GM19468 (cell line): ENCODE measurements around the gene BSG.
"Not testable (repeated sequence)": the region's sequence is repeated elsewhere in the genome, so short reads cannot be mapped to it uniquely, and the experiment has no call there.

Experiments used
- ATAC-seq: cut with Tn5 transposase; IDR thresholded peaks from one replicate; pipeline ENCODE4 v1.9.1; 2021; ENCODE audit warnings: mild to moderate bottlenecking, moderate library complexity, moderate number of reproducible peaks; ENCODE audit not compliant: unreplicated experiment; ENCODE audit errors: extremely low read depth

The BSG gene

GRCh38 chr19:584240-585001 lies 12.0 kb downstream of the BSG start:
- ATAC-seq = no peak

- ATAC-seq = not testable (repeated sequence)
These were observed 12.8 kb downstream of the BSG start for GRCh38 chr19:585146-585545.

GRCh38 chr19:585551-586110 lies 13.2 kb downstream of the BSG start:
- ATAC-seq = no peak

GRCh38 chr19:588093-588740 lies 15.8 kb downstream of the BSG start:
- no peak for ATAC-seq

- no peak for ATAC-seq
These were observed 16.6 kb downstream of the BSG start for GRCh38 chr19:588741-589692.

- ATAC-seq = no peak
These were observed 17.4 kb downstream of the BSG start, which contains the start of gene HCN2 for GRCh38 chr19:589693-590395. HCN2 (plus strand) TSS chr19:589881; CDS start chr19:589946, 65 bp downstream.

GRCh38 chr19:590396-590745 lies 18.0 kb downstream of the BSG start:
- ATAC-seq = no peak

- ATAC-seq = no peak
These were observed 18.3 kb downstream of the BSG start for GRCh38 chr19:590750-591098.

GRCh38 chr19:591099-591958 lies 18.9 kb downstream of the BSG start:
- ATAC-seq = no peak

GRCh38 chr19:592101-592500 lies 19.7 kb downstream of the BSG start:
- ATAC-seq = no peak

GRCh38 chr19:593055-593454 lies 20.7 kb downstream of the BSG start:
- no peak for ATAC-seq

- no peak for ATAC-seq
These were observed 21.1 kb downstream of the BSG start for GRCh38 chr19:593505-593904.

GRCh38 chr19:594265-594870 lies 22.0 kb downstream of the BSG start:
- ATAC-seq = no peak

- no peak for ATAC-seq
These were observed 23.2 kb downstream of the BSG start for GRCh38 chr19:595326-596262.

GRCh38 chr19:596263-596655 lies 23.9 kb downstream of the BSG start:
- no peak for ATAC-seq

- ATAC-seq = no peak
These were observed 25.3 kb downstream of the BSG start for GRCh38 chr19:597406-598315.

GRCh38 chr19:601310-601709 lies 28.9 kb downstream of the BSG start:
- no peak for ATAC-seq
